Memory B cell (primary cell): Measurements from ENCODE around the gene BACH2.
"Not testable (repeated sequence)": the region's sequence is repeated elsewhere in the genome, so short reads cannot be mapped to it uniquely, and the experiment has no call there.

Source experiments
- ATAC-seq: fragments of 150-1000 bp; cut with Tn5 transposase; 2 replicates; pipeline ENCODE4 v1.10.0; 2021; ENCODE audit warnings: low read depth, mild to moderate bottlenecking, moderate library complexity
- DNase-seq, 2 donors: peaks; one replicate each; pipeline ENCODE4 v3.0.0; 2022; ENCODE audit warnings: low spot score in 2 of 2
- H3K27ac Mint-ChIP-seq: one replicate; pipeline ENCODE4 v1.8.0; 2022; ENCODE audit warnings: mild to moderate bottlenecking, moderate library complexity, mixed read lengths
- H3K27me3 Mint-ChIP-seq: one replicate; pipeline ENCODE4 v1.8.0; 2022; ENCODE audit warnings: mixed read lengths
- H3K36me3 Mint-ChIP-seq: one replicate; pipeline ENCODE4 v1.8.0; 2022; ENCODE audit warnings: mild to moderate bottlenecking, mixed read lengths
- H3K4me1 Mint-ChIP-seq: one replicate; pipeline ENCODE4 v1.8.0; 2022; ENCODE audit warnings: mixed read lengths
- H3K4me3 Mint-ChIP-seq: one replicate; pipeline ENCODE4 v1.8.0; 2022; ENCODE audit warnings: mild to moderate bottlenecking, moderate library complexity, mixed read lengths
- H3K9me3 Mint-ChIP-seq: one replicate; pipeline ENCODE4 v1.8.0; 2022; ENCODE audit warnings: mixed read lengths

The BACH2 gene

GRCh38 chr6:89910902-89911240, 385.8 kb downstream of the BACH2 start:
- ATAC-seq (no peak), DNase-seq (no peak)
- Mint-ChIP-seq H3K27ac (no peak overlapping the region), H3K27me3 (peaks cover 5% of the 10 kb centered on the region), H3K9me3 (peaks cover 10% of the 10 kb centered on the region), H3K4me3 (no peak overlapping the region), H3K36me3 (peaks cover 10% of the 10 kb centered on the region), H3K4me1 (no peaks in the 10 kb centered on the region)

GRCh38 chr6:89910001-89910901, 386.4 kb downstream of the BACH2 start:
- DNase-seq, H3K36me3 Mint-ChIP-seq, H3K27ac Mint-ChIP-seq, H3K9me3 Mint-ChIP-seq, H3K27me3 Mint-ChIP-seq, H3K4me1 Mint-ChIP-seq, H3K4me3 Mint-ChIP-seq, ATAC-seq: not testable (repeated sequence)

- Mint-ChIP-seq H3K36me3 (no peaks in the 10 kb centered on the region), H3K27ac (no peak overlapping the region), H3K27me3 (peaks cover 26% of the 10 kb centered on the region), H3K4me1 (peaks cover 8% of the 10 kb centered on the region), H3K4me3 (no peak overlapping the region), H3K9me3 (no peaks in the 10 kb centered on the region)
- ATAC-seq (no peak), DNase-seq (no peak)
Measured at GRCh38 chr6:89895276-89895874, 401.3 kb downstream of the BACH2 start.

GRCh38 chr6:89894169-89894568, 402.5 kb downstream of the BACH2 start, which contains the start of gene GJA10:
TSS of gene GJA10 (plus strand) at chr6:89894469. CDS start at chr6:89894469, 0 bp downstream.
- Mint-ChIP-seq H3K4me3 (no peak within 1 kb of the TSS), H3K27ac (no peak within 1 kb of the TSS), H3K4me1 (peaks cover 8% of the 10 kb centered on the region), H3K27me3 (peaks cover 27% of the 10 kb centered on the region), H3K36me3 (no peaks in the 10 kb centered on the region), H3K9me3 (no peaks in the 10 kb centered on the region)
- ATAC-seq, result no peak
- DNase-seq, result no peak

GRCh38 chr6:89892577-89892976, 404.1 kb downstream of the BACH2 start:
- peaks cover 25% of the 10 kb centered on the region for H3K27me3 Mint-ChIP-seq
- not testable (repeated sequence) for H3K4me3 Mint-ChIP-seq, DNase-seq, H3K9me3 Mint-ChIP-seq, H3K4me1 Mint-ChIP-seq, ATAC-seq, H3K36me3 Mint-ChIP-seq, H3K27ac Mint-ChIP-seq

GRCh38 chr6:89890845-89891528, 405.7 kb downstream of the BACH2 start:
- H3K36me3 Mint-ChIP-seq, H3K27ac Mint-ChIP-seq, H3K4me1 Mint-ChIP-seq, H3K9me3 Mint-ChIP-seq, DNase-seq, H3K4me3 Mint-ChIP-seq, ATAC-seq: not testable (repeated sequence)
- peaks cover 18% of the 10 kb centered on the region for H3K27me3 Mint-ChIP-seq

GRCh38 chr6:89888871-89889270, 407.8 kb downstream of the BACH2 start:
- H3K4me1 Mint-ChIP-seq, result peaks cover 8% of the 10 kb centered on the region
- no peaks in the 10 kb centered on the region for H3K36me3 Mint-ChIP-seq
- no peak overlapping the region for H3K4me3 Mint-ChIP-seq
- ATAC-seq (no peak), DNase-seq (no peak)
- H3K27ac Mint-ChIP-seq, result no peak overlapping the region
- H3K9me3 Mint-ChIP-seq, result no peaks in the 10 kb centered on the region
- H3K27me3 Mint-ChIP-seq, result peaks cover 12% of the 10 kb centered on the region

GRCh38 chr6:89888138-89888514, 408.5 kb downstream of the BACH2 start:
- DNase-seq (no peak), ATAC-seq (no peak)
- H3K4me3 Mint-ChIP-seq, result no peak overlapping the region
- H3K27ac Mint-ChIP-seq, result no peak overlapping the region
- H3K36me3 Mint-ChIP-seq, result no peaks in the 10 kb centered on the region
- H3K4me1 Mint-ChIP-seq, result peaks cover 8% of the 10 kb centered on the region
- no peaks in the 10 kb centered on the region for H3K9me3 Mint-ChIP-seq
- peaks cover 7% of the 10 kb centered on the region for H3K27me3 Mint-ChIP-seq

GRCh38 chr6:89887452-89888137, 409.0 kb downstream of the BACH2 start:
- no peak overlapping the region for H3K4me3 Mint-ChIP-seq

GRCh38 chr6:89886378-89887120, 410.1 kb downstream of the BACH2 start:
- peaks cover 4% of the 10 kb centered on the region for H3K27me3 Mint-ChIP-seq
- DNase-seq, result no peak
- H3K4me1 Mint-ChIP-seq, result peaks cover 6% of the 10 kb centered on the region
- ATAC-seq, result no peak
- H3K27ac Mint-ChIP-seq, result no peak overlapping the region
- H3K9me3 Mint-ChIP-seq, result no peaks in the 10 kb centered on the region
- no peaks in the 10 kb centered on the region for H3K36me3 Mint-ChIP-seq
- H3K4me3 Mint-ChIP-seq, result no peak overlapping the region

More at GRCh38 chr6:89887452-89888137, 409.0 kb downstream of the BACH2 start:
- no peaks in the 10 kb centered on the region for H3K36me3 Mint-ChIP-seq
- H3K9me3 Mint-ChIP-seq, result no peaks in the 10 kb centered on the region
- no peak overlapping the region for H3K27ac Mint-ChIP-seq
- H3K27me3 Mint-ChIP-seq, result peaks cover 5% of the 10 kb centered on the region
- peaks cover 8% of the 10 kb centered on the region for H3K4me1 Mint-ChIP-seq
- no peak for DNase-seq
- ATAC-seq, result no peak
